GM19238 (cell line): ENCODE measurements around the gene NUAK2.

Experiments used
- DNase-seq: peaks from one replicate; pipeline ENCODE4 v3.0.0; 2011; ENCODE audit warnings: low spot score; ENCODE audit not compliant: insufficient read length

The NUAK2 gene

DNA sequence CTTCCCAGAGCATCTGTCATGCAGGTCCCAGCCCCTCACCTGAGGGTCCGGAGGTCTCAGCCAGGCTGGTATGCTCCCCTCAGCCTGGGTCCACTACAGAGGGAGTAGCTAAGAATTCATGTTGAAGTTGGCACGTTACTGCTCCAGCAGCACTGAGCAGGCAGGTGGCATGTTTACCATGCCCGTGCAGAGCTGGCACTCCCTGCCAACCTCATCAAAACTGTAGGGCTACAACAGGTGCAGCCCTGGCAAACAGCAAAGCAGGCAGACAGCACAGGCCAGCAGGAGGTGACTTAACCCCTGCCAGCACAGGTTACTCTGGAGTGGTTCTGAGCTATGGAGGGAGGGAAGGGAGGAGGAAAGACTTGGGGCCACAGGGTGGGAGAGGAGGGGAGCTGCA is 46.4 kb downstream of the NUAK2 start:
- no peak for DNase-seq

- no peak for DNase-seq
Measured at GRCh38 chr1:205274041-205274691, 47.4 kb downstream of the NUAK2 start.

- peak; percentile 91 for DNase-seq
Measured at GRCh38 chr1:205273551-205273982, 48.0 kb downstream of the NUAK2 start.

DNA sequence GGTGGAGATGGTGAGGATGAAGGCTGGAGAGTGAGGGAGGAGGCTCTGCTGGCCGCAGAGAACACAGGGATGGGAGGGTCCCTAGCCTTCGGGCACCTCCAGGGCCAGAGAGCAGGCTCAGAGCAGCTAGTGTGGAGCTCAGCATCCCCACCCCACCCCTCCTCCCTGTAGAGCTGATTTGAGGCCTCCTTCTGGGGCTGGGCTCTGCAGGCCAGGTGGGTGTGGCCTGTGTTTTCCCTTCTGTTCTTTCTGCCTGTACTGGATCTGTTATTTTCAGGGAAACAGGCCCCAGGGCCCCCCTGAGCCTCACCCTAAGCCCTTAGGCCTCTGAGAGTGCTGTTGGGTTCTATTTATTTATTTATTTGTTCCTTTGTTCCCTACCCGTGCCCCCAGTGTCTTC is 49.0 kb downstream of the NUAK2 start:
- DNase-seq, result no peak

DNA sequence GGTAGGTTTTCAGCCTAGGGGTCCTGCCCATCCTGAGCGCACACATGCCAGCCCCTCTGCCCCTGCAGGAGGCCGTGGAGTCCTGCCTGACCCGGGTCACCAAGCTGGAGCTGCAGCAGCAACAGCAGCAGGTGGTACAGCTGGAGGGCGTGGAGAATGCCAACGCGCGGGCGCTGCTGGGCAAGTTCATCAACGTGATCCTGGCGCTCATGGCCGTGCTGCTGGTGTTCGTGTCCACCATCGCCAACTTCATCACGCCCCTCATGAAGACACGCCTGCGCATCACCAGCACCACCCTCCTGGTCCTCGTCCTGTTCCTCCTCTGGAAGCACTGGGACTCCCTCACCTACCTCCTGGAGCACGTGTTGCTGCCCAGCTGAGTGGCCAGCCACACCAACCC is 49.8 kb downstream of the NUAK2 start:
- DNase-seq, result no peak

- no peak for DNase-seq
Measured at GRCh38 chr1:205271277-205271676, 50.3 kb downstream of the NUAK2 start.

- no peak for DNase-seq
Measured at GRCh38 chr1:205270764-205271163, 50.8 kb downstream of the NUAK2 start.

GRCh38 chr1:205270271-205270670 is 51.3 kb downstream of the NUAK2 start:
- DNase-seq, result no peak

- no peak for DNase-seq
Measured at GRCh38 chr1:205269711-205270110, 51.8 kb downstream of the NUAK2 start.

DNA sequence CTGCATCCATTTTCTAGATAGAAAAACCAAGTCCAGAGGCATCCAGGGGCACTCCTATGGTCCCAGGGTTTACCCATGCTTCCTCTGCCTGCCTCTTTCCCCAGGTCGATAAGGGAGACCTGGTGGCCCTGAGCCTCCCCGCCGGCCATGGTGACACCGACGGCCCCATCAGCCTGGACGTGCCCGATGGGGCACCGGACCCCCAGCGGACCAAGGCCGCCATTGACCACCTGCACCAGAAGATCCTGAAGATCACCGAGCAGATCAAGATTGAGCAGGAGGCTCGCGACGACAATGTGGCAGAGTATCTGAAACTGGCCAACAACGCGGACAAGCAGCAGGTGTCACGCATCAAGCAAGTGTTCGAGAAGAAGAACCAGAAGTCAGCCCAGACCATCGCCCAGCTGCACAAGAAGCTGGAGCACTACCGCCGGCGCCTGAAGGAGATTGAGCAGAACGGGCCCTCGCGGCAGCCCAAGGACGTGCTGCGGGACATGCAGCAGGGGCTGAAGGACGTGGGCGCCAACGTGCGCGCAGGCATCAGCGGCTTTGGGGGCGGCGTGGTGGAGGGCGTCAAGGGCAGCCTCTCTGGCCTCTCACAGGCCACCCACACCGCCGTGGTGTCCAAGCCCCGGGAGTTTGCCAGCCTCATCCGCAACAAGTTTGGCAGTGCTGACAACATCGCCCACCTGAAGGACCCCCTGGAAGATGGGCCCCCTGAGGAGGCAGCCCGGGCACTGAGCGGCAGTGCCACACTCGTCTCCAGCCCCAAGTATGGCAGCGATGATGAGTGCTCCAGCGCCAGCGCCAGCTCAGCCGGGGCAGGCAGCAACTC is 52.5 kb downstream of the NUAK2 start:
- DNase-seq, result no peak

DNA sequence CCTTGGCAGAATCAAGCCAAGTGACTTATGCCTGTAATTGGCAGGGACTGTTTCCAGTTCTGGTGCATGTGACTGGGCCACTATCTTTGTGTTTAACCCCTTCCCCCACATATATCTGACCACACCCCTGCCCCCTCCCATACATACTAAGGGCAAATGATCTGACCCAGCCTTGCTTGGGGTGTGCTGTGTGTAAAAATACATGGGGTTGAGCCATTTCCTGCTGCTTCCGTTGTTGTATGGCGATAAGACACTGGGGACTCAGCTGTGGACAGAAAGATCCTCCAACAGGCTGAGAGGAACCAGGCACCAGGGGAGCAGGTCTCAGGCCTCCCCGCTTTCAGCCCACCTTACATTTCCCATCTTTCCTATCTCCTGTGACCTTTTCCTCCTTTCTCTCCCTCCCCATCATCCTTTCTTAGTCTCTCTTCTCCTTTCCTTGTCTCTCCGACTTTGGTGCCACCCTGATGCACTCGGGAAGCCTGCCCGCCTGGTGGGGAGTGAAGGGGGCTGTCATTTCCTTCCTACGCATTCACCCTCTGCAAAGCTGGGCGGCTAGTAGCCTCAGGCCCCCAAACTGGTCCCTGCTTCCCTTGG is 54.1 kb downstream of the NUAK2 start:
- DNase-seq, result no peak

DNA sequence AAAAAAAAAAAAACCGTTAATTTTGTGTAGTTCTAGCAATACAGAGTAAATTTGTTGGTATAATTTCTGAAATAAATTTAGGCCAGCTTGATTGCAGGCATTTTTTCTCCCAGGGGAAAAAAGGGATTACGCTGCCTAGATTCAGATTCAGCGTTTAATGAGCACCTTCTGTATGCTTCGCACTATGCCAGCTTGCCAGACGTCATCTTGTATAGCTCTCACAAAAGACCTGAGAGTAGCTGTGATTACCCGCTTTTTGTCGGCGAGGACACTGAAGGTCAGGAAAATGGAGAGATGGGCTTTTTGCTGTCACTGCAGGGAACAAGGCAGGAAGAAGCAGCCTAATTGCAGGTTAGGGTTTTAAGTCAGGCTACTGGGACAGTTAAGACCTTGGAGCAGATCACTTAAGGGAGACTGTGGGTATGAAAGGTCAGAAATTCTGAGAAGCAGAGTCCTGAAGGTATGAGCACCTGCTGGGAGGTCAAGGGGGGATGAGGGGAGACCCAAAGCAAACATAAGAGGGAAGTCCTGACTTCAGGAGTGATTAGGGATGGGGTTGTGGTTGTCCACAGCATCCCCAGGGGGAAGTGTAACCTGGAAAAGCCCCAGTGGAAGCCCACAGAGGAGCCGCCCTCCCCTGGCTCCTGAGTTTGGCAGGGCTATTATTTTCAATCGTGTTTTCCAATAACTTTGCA is 54.8 kb downstream of the NUAK2 start:
- no peak for DNase-seq

- no peak for DNase-seq
Measured at GRCh38 chr1:205263580-205264190, 57.9 kb downstream of the NUAK2 start.

DNA sequence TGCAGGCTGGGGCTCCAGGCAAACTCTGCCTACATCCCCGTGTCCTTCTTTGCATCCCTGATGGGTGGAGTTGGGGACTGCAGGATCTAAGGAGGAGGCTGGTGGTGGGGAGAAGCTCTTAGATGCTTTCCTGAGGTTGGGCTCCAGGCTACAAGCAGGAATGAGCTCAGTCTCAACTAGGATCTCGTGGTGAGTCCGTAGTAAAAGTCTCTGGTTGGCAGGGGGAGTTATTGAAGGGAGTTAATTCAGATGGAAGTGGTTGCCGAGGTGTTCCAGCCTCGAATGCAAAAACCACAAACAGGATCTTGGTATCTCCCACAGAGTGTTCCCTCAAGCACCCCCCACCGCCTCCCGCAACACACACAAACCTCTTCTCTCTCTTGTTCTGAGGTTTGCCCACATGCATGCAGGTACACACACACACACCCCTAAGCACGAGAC is 58.8 kb downstream of the NUAK2 start:
- DNase-seq, result no peak

DNA sequence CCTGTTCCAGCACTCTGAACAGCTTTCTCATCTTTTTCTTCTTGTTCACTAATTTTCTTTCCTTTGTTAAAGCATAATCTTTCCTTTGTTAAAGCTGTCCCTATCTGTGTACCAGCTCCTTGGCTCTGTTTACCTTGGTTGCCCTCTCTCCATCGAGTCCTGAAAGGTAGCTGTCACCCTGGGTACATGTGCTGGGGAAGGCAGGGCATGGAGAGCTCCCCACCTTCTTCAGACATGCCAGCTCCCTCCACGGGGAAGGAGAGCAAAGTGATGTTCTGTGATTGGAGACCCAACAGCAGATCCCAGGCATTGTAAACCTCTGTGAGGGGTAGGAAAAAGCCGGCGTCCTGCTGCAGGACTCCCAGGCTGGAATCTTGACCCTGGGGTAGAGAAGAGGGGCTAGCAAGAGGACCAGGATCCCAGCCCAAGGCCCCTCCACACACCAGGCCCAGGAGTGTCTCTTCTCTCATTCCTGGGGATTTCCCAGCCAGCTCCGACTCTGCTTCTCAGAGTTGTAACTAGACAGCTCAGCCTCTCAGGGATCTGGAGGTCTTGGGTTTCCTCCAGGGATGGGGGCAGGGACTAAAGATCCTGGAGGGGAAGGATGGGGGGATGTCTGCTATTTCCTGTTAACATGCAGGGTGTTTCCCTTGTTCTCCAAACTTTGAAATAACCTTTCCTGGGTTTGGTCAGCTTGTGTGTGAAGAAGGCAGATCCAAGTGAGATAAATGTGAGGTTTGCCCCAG is 59.4 kb downstream of the NUAK2 start:
- no peak for DNase-seq

- no peak for DNase-seq
Measured at GRCh38 chr1:205260948-205261732, 60.4 kb downstream of the NUAK2 start.

DNA sequence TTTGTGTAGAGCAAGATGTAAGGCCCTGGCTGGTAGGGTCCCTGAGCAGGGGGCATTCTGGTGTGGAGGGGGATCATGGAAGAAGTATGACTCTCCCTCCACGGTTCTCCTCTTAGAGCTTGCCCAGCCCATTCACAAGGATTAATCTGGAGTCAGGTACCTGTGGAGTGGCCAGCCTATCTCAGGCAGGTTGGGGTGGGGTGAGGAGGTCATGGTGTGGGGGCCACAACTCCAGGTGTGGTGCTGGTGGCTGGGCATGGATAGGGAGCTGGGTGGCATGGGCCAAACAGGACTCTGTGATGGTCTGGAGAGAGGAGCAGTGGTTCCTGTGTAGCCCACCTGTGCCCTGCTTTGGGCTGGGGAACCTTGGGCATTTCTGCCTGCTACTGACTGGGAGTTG is 61.5 kb downstream of the NUAK2 start:
- DNase-seq, result no peak

GRCh38 chr1:205259324-205259832 is 62.2 kb downstream of the NUAK2 start:
- DNase-seq, result no peak

GRCh38 chr1:205258719-205259118 is 62.8 kb downstream of the NUAK2 start:
- no peak for DNase-seq

DNA sequence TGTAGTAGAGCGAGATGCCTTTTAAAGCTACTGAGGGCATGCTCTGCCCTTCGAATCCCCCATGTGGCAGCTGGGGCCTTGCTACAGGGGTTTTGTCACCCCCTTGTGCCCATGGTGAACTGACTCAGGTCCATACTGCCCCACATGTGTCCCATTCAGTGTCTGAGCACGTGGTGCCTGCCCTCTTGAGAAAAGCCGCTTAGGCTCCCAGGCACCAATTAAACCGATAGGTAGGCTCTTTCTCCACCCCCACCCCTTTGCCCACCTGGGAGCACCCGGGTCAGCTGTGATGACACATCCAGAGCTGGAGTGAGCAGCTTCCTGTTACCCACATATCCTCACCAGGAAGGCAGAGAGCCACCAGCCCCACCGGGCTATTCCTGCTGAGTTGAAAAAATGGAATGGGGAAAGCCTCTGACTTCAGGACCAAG is 63.3 kb downstream of the NUAK2 start:
- no peak for DNase-seq
